Measurements from ENCODE around the gene PLIN4. TPM values are rescaled to one million over a fixed set of nuclear protein-coding genes. Genes with fewer than 3 reads are reported as not detected.

PLIN4 gene
- total and polyA plus RNA-seq, 10 of the 15 experiments (the other 5 are each of a cell fraction or from before 2014, with no cell fraction given): 0.01 to 0.11 (median 0.05) TPM; not detected in 2

GRCh38 chr19:4529924-4530522, 11.7 kb upstream of the PLIN4 start:
- intact Hi-C loops (cut with micrococcal nuclease; ENCODE audit: unreplicated experiment): no loop called here
- POLR2A ChIA-PET: no interaction called here
- ATAC-seq (no peak), DNase-seq (ENCODE audit: low read depth, low spot score) (no peak), FAIRE-seq (no peak)
- RAD21 ChIA-PET (ENCODE audit: unreplicated experiment): no interaction called here
- no peak for TF ChIP-seq IKZF2 (IDR thresholded peaks at IDR 0.05)
- TF ChIP-seq MEF2A (IDR thresholded peaks at IDR 0.05; ENCODE audit: insufficient read depth, low read depth, low read length): no peak
- TF ChIP-seq EGR1 (IDR thresholded peaks at IDR 0.05; ENCODE audit: borderline replicate concordance in 1 of 2, low read depth in 2 of 2, low read length in 2 of 2): no peak
- TF ChIP-seq MEF2B (IDR thresholded peaks at IDR 0.05; ENCODE audit: partially characterized antibody, poor library complexity, severe bottlenecking): no peak
- TF ChIP-seq BACH1 (IDR thresholded peaks at IDR 0.05; ENCODE audit: borderline replicate concordance): no peak
- TF ChIP-seq SKIL (IDR thresholded peaks at IDR 0.05; ENCODE audit: low read depth, poor library complexity, severe bottlenecking): no peak
- TF ChIP-seq HDAC2 (IDR thresholded peaks at IDR 0.05): no peak
- no peak for TF ChIP-seq CREM (IDR thresholded peaks at IDR 0.05; ENCODE audit: low read depth)
- TF ChIP-seq BCL3 (IDR thresholded peaks at IDR 0.05; ENCODE audit: borderline replicate concordance, insufficient read depth, low read depth, low read length, poor library complexity, severe bottlenecking): no peak
- no peak for TF ChIP-seq SUZ12 (IDR thresholded peaks at IDR 0.05; ENCODE audit: unreplicated experiment)
- TF ChIP-seq ZNF592 (IDR thresholded peaks at IDR 0.05): no peak
- TF ChIP-seq RELA (IDR thresholded peaks at IDR 0.05; ENCODE audit: borderline replicate concordance, partially characterized antibody): no peak
- H4K20me1 ChIP-seq (ENCODE audit: control insufficient read depth, insufficient read depth): no peaks in the 10 kb centered on the region
- H3K27me3 ChIP-seq (replicated peaks in 1 of 2; ENCODE audit: control insufficient read depth in 2 of 2, insufficient read depth in 2 of 2, low read length in 1 of 2): no peaks in the 10 kb centered on the region; a peak in 1 of 4 replicates
- H3K4me1 ChIP-seq (ENCODE audit: control insufficient read depth, insufficient read depth, low read length): no peaks in the 10 kb centered on the region
- SMC1A ChIA-PET (ENCODE audit: uncharacterized antibody, unreplicated experiment): no interaction called here
- no peak overlapping the region for H3K9ac ChIP-seq (ENCODE audit: control insufficient read depth, insufficient read depth, low read length)
- no peaks in the 10 kb centered on the region for H3K79me2 ChIP-seq (ENCODE audit: control insufficient read depth, insufficient read depth, low read length)
- WGBS (ENCODE audit: insufficient coverage, insufficient replicate concordance, low lambda C conversion rate, missing lambda C conversion rate): 53% methylated on average over 14 of the region's 14 CpGs
- CTCF ChIA-PET: no interaction called here
- H3K36me3 ChIP-seq (ENCODE audit: control insufficient read depth in 2 of 2, insufficient read depth in 2 of 2, low read length in 1 of 2): no peaks in the 10 kb centered on the region
- H3K4me3 ChIP-seq: no peak overlapping the region
- H3K9me3 ChIP-seq (replicated peaks; ENCODE audit: control insufficient read depth, insufficient read depth, low read length): no peaks in the 10 kb centered on the region; the same call in 2 of the 3 replicates
- H2AFZ ChIP-seq (ENCODE audit: control insufficient read depth, low read depth, low read length): no peak overlapping the region
- in situ Hi-C loops (cut with MboI): no loop called here
- no peak overlapping the region for H3K4me2 ChIP-seq (ENCODE audit: control insufficient read depth, insufficient read depth)
- no TSS peak for BruUV-seq (replicated peaks)
- no peak overlapping the region for H3K27ac ChIP-seq (ENCODE audit: control insufficient read depth, insufficient read depth)
